KMS-11 (cell line): ENCODE measurements around the gene SLC25A30.
"Not testable (repeated sequence)": the region's sequence is repeated elsewhere in the genome, so short reads cannot be mapped to it uniquely, and the experiment has no call there.

Experiments used
- H2AFZ ChIP-seq: fragments of 200-600 bp; sonication (generic); 2 replicates; pipeline ENCODE4 v1.6.1; 2016; ENCODE audit warnings: antibody characterized with exemption, mixed run types, low read depth
- H3K27ac ChIP-seq: fragments of 200-600 bp; sonication (generic); 2 replicates; pipeline ENCODE4 v1.6.1; 2016; ENCODE audit warnings: mild to moderate bottlenecking, mixed run types
- H3K27me3 ChIP-seq: fragments of 200-600 bp; sonication (generic); 2 replicates; pipeline ENCODE4 v1.6.1; 2017; ENCODE audit warnings: mild to moderate bottlenecking, low read depth, mixed run types, moderate library complexity; ENCODE audit not compliant: insufficient read depth
- H3K36me3 ChIP-seq: fragments of 200-600 bp; sonication (generic); 2 replicates; pipeline ENCODE4 v1.6.1; 2017; ENCODE audit warnings: mild to moderate bottlenecking, mixed run types; ENCODE audit not compliant: insufficient read depth
- H3K4me1 ChIP-seq: fragments of 200-600 bp; sonication (generic); 2 replicates; pipeline ENCODE4 v1.6.1; 2016; ENCODE audit warnings: mild to moderate bottlenecking, low read depth, mixed run types; ENCODE audit not compliant: poor library complexity, severe bottlenecking
- H3K4me2 ChIP-seq: fragments of 200-600 bp; sonication (generic); 2 replicates; pipeline ENCODE4 v1.7.0; 2016; ENCODE audit warnings: mild to moderate bottlenecking, mixed run types
- H3K4me3 ChIP-seq: fragments of 200-600 bp; sonication (generic); IDR thresholded peaks from 2 replicates; pipeline ENCODE4 v1.6.1; 2017; ENCODE audit warnings: low read depth, low read length, mixed read lengths; ENCODE audit not compliant: insufficient read depth
- H3K79me2 ChIP-seq: fragments of 200-600 bp; sonication (generic); 2 replicates; pipeline ENCODE4 v1.6.1; 2016; ENCODE audit warnings: low read depth, mixed run types; ENCODE audit not compliant: insufficient read depth
- H3K9ac ChIP-seq: fragments of 200-600 bp; sonication (generic); 2 replicates; pipeline ENCODE4 v1.6.1; 2016; ENCODE audit warnings: mild to moderate bottlenecking, mixed run types
- H4K20me1 ChIP-seq: fragments of 200-600 bp; sonication (generic); 2 replicates; pipeline ENCODE4 v1.6.1; 2016; ENCODE audit warnings: mild to moderate bottlenecking, mixed run types; ENCODE audit not compliant: insufficient read depth
- TF ChIP-seq, protein P1 (sequence below): fragments of 200-600 bp; sonication (generic); conservative IDR thresholded peaks from 2 replicates; pipeline ENCODE4 v1.6.1; 2017; ENCODE audit warnings: low read depth, mild to moderate bottlenecking, antibody characterized with exemption, low read length, moderate library complexity, mixed read lengths

The SLC25A30 gene

DNA sequence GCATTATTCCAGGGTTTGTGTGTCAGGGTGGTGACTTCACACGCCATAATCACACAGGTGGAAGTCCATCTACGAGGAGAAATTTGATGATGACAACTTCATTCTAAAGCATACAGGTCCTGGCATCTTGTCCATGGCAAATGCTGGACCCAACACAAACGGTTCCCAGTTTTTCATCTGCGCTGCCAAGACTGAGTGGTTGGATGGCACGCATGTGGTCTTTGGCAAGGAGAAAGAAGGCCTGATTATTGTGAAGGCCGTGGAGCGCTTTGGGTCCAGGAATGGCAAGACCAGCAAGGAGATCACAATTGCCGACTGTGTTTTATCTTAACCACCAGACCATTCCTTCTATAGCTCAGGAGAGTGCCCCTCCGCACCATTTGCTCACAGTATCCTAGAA, 18.2 kb upstream of the SLC25A30 start:
- Histone ChIP-seq H2AFZ (no peak overlapping the region), H3K36me3 (no peaks in the 10 kb centered on the region), H3K4me3 (no peak overlapping the region), H3K79me2 (no peaks in the 10 kb centered on the region), H4K20me1 (no peaks in the 10 kb centered on the region), H3K27ac (no peak overlapping the region), H3K4me1 (peaks cover 11% of the 10 kb centered on the region), H3K27me3 (no peaks in the 10 kb centered on the region), H3K9ac (no peak overlapping the region), H3K4me2 (no peak overlapping the region)
- TF ChIP-seq, protein P1, sequence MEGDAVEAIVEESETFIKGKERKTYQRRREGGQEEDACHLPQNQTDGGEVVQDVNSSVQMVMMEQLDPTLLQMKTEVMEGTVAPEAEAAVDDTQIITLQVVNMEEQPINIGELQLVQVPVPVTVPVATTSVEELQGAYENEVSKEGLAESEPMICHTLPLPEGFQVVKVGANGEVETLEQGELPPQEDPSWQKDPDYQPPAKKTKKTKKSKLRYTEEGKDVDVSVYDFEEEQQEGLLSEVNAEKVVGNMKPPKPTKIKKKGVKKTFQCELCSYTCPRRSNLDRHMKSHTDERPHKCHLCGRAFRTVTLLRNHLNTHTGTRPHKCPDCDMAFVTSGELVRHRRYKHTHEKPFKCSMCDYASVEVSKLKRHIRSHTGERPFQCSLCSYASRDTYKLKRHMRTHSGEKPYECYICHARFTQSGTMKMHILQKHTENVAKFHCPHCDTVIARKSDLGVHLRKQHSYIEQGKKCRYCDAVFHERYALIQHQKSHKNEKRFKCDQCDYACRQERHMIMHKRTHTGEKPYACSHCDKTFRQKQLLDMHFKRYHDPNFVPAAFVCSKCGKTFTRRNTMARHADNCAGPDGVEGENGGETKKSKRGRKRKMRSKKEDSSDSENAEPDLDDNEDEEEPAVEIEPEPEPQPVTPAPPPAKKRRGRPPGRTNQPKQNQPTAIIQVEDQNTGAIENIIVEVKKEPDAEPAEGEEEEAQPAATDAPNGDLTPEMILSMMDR: no peak

DNA sequence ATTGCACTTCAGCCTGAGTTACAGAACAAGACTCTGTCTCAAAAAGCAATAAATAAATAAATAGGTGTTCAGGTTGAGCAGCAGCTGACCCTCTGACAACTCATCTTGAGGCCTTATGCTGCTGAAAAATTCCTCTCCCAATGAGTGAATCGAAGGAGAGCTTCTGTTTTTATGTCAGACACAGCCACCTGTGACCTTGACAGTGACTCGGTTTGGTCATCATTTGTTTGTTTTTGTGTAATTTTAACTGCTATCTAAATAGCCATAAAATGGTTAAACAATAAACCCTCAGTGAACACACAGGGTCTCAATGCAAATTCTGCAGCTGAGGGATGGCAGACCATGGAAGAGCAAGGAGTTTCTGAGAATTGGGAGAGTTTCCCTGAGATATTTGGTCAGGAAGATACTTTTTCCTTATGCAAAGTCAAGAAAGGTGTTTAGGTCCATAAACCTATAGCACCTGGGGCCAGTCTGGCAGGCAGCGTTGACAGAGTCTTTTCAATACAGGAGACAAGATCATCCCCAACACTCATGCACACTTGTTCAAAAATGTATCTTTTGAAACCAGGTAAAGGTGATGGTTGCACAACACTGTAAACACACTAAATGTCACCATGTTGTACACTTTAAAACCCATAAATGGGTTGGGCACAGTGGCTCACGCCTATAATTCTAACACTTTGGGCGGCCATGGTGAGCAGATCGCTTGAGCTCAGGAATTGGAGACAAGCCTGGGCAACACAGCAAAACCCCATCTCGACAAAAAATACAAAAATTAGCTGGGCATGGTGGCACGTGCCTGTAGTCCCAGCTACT, 16.6 kb upstream of the SLC25A30 start:
- H3K4me3 ChIP-seq: no peak overlapping the region
- H3K4me2 ChIP-seq: no peak overlapping the region
- H3K27ac ChIP-seq: no peak overlapping the region
- H3K4me1 ChIP-seq: no peaks in the 10 kb centered on the region
- no peaks in the 10 kb centered on the region for H3K79me2 ChIP-seq
- no peaks in the 10 kb centered on the region for H3K27me3 ChIP-seq
- H3K9ac ChIP-seq: no peak overlapping the region
- no peak overlapping the region for H2AFZ ChIP-seq
- TF ChIP-seq, protein P1: no peak
- H4K20me1 ChIP-seq: no peaks in the 10 kb centered on the region
- no peaks in the 10 kb centered on the region for H3K36me3 ChIP-seq

DNA sequence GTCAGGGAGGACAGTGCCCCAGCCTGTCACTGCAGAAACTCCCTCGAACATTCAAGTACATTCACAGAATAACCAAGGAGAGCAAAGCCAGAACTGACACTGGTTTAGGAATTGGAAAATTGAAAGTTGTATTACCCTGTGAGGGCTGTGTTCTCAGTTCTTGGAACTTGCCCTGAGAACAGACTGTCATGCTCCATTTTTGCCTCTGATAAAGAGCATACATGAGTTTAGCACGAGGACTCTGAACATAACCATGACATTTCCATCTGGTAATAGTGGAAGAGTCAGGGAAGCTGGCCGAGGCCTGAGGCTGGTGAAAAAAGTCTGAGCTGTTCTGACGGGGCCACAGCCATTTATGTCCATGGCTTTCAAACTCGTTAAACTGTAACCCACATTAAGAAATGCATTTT, 15.2 kb upstream of the SLC25A30 start:
- Histone ChIP-seq H3K4me3 (no peak overlapping the region), H3K36me3 (no peaks in the 10 kb centered on the region), H2AFZ (no peak overlapping the region), H4K20me1 (no peaks in the 10 kb centered on the region), H3K9ac (no peak overlapping the region), H3K27ac (no peak overlapping the region), H3K79me2 (no peaks in the 10 kb centered on the region), H3K4me1 (no peaks in the 10 kb centered on the region), H3K27me3 (no peaks in the 10 kb centered on the region), H3K4me2 (no peak overlapping the region)
- TF ChIP-seq, protein P1: no peak

DNA sequence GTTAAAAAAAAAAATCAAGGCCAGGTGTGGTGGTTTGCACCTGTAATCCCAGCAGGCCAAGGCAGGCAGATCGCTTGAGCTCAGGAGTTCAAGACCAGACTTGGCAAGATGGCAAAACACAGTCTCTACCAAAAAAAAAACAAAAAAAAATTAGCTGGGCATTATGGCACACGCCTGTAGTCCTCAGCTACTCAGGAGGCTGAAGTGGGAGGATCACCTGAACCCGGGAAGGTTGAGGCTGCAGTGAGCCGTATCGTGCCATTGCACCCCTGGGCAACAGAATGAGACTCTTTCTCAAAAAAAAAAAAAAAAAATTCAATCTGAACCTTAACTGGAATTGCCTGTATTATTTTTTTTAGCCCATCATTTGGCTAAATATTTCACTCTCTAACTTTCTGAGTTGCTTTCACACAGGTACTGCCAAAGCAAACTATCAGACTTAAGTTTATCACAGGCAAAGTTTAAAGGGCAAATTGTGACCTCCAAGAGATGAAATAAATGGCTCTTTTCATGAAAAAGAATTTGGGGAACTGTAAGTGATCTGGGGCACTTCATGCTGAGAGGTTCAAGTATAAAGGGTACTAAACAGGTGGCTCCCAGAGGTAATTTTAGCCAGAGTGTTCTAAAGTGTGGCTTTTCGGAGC, 14.7 kb upstream of the SLC25A30 start:
- H2AFZ ChIP-seq: no peak overlapping the region
- H3K4me1 ChIP-seq: no peaks in the 10 kb centered on the region
- no peaks in the 10 kb centered on the region for H4K20me1 ChIP-seq
- no peak overlapping the region for H3K9ac ChIP-seq
- H3K27ac ChIP-seq: no peak overlapping the region
- TF ChIP-seq, protein P1: no peak
- no peaks in the 10 kb centered on the region for H3K79me2 ChIP-seq
- no peak overlapping the region for H3K4me2 ChIP-seq
- H3K36me3 ChIP-seq: no peaks in the 10 kb centered on the region
- no peaks in the 10 kb centered on the region for H3K27me3 ChIP-seq
- no peak overlapping the region for H3K4me3 ChIP-seq

DNA sequence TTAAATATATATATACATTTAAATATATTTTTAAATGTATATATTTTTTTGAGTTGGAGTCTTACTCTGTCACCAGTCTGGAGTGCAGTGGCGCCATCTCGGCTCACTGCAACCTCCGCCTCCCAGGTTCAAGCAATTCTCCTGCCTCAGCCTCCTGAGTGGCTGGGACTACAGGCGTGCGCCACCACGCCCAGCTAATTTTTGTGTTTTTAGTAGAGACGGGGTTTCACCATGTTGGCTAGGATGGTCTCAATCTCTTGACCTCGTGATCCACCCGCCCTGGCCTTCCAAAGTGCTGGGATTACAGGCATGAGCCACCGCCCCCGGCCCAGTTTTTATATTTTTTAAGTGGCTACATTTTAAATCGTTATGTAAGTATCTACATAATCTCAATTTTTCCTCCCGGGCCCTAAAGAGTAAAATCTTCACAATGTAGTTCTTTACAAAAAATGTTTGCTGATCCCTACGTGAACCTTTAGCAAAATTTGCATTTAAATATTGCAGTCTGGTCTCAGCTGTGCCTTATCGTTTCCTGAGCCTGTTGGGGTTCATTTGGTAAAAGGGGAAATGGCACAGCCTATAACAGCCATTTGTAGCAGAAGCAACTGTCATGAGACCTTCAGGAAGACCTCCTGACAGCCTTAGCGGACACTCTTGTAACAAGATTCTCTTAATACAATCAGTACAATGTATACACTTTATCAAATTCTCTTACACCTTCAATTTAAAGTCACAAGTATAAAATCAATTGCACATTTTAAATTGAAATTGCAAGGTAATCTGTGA, 8.1 kb upstream of the SLC25A30 start:
- not testable (repeated sequence) for H4K20me1 ChIP-seq, H3K9ac ChIP-seq, H3K79me2 ChIP-seq, H2AFZ ChIP-seq, H3K27me3 ChIP-seq, H3K27ac ChIP-seq, H3K4me2 ChIP-seq, H3K4me3 ChIP-seq, H3K36me3 ChIP-seq, H3K4me1 ChIP-seq
